PFSK-1 (cell line): ENCODE data around the gene HHATL. TPM values are rescaled to one million over a fixed set of nuclear protein-coding genes. Genes with fewer than 3 reads are reported as not detected.

Experiments used
- FOXP2 ChIP-seq: optimal IDR thresholded peaks from 2 replicates; pipeline ENCODE3; 2011; ENCODE audit warnings: borderline replicate concordance, control low read depth, inconsistent platforms; ENCODE audit not compliant: insufficient read depth; ENCODE audit errors: extremely low read length, extremely low read depth
- POLR2AphosphoS5 ChIP-seq: IDR thresholded peaks from 2 replicates; pipeline ENCODE4 v1.6.1; 2012; ENCODE audit warnings: low read depth, mild to moderate bottlenecking, control low read depth, low read length, moderate library complexity
- SIN3A ChIP-seq: IDR thresholded peaks from 2 replicates; pipeline ENCODE4 v1.6.1; 2012; ENCODE audit warnings: mild to moderate bottlenecking, low read length, moderate library complexity, borderline replicate concordance; ENCODE audit not compliant: insufficient read depth
- TAF1 ChIP-seq: IDR thresholded peaks from 2 replicates; pipeline ENCODE4 v1.6.1; 2012; ENCODE audit warnings: low read length, control low read depth, borderline replicate concordance; ENCODE audit not compliant: insufficient read depth
- polyA plus RNA-seq: library from polyadenylated mRNA; unstranded; fragments of >200 nt; gene quantifications from one replicate; pipeline ENCODE4 v1.2.1, GENCODE V29; 2012; ENCODE audit warnings: low read depth, missing spikeins; ENCODE audit not compliant: insufficient read length
- TF ChIP-seq, protein P1 (sequence below), 2 experiments: IDR thresholded peaks; 2 replicates each; pipeline versions ENCODE4 v1.6.1 to v1.8.0; 2011 to 2012; ENCODE audit warnings: low read depth in 2 of 2, low read length in 2 of 2, control low read depth in 1 of 2, inconsistent platforms in 1 of 2, mild to moderate bottlenecking in 1 of 2, moderate library complexity in 1 of 2; ENCODE audit not compliant: insufficient read depth in 1 of 2

The HHATL gene, protein sequence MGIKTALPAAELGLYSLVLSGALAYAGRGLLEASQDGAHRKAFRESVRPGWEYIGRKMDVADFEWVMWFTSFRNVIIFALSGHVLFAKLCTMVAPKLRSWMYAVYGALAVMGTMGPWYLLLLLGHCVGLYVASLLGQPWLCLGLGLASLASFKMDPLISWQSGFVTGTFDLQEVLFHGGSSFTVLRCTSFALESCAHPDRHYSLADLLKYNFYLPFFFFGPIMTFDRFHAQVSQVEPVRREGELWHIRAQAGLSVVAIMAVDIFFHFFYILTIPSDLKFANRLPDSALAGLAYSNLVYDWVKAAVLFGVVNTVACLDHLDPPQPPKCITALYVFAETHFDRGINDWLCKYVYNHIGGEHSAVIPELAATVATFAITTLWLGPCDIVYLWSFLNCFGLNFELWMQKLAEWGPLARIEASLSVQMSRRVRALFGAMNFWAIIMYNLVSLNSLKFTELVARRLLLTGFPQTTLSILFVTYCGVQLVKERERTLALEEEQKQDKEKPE
- not detected for polyA plus RNA-seq

- no peak for TF ChIP-seq FOXP2
- TF ChIP-seq TAF1: no peak
- no peak for TF ChIP-seq SIN3A
- TF ChIP-seq, protein P1, sequence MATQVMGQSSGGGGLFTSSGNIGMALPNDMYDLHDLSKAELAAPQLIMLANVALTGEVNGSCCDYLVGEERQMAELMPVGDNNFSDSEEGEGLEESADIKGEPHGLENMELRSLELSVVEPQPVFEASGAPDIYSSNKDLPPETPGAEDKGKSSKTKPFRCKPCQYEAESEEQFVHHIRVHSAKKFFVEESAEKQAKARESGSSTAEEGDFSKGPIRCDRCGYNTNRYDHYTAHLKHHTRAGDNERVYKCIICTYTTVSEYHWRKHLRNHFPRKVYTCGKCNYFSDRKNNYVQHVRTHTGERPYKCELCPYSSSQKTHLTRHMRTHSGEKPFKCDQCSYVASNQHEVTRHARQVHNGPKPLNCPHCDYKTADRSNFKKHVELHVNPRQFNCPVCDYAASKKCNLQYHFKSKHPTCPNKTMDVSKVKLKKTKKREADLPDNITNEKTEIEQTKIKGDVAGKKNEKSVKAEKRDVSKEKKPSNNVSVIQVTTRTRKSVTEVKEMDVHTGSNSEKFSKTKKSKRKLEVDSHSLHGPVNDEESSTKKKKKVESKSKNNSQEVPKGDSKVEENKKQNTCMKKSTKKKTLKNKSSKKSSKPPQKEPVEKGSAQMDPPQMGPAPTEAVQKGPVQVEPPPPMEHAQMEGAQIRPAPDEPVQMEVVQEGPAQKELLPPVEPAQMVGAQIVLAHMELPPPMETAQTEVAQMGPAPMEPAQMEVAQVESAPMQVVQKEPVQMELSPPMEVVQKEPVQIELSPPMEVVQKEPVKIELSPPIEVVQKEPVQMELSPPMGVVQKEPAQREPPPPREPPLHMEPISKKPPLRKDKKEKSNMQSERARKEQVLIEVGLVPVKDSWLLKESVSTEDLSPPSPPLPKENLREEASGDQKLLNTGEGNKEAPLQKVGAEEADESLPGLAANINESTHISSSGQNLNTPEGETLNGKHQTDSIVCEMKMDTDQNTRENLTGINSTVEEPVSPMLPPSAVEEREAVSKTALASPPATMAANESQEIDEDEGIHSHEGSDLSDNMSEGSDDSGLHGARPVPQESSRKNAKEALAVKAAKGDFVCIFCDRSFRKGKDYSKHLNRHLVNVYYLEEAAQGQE (IDR thresholded peaks at IDR 0.05; ENCODE audit: insufficient read depth in 1 of 2, low read depth in 2 of 2, low read length in 2 of 2): no peak
- no peak for TF ChIP-seq POLR2AphosphoS5
Observed at GRCh38 chr3:42702066-42702951, at the start of gene HHATL. Gene HHATL, minus strand, starts transcription at chr3:42702798. Its CDS starts 1,972 bp downstream, at chr3:42700826.

GRCh38 chr3:42751609-42752008 lies 49.0 kb upstream of the HHATL start:
- TF ChIP-seq TAF1 (no peak), FOXP2 (no peak), POLR2AphosphoS5 (no peak), SIN3A (no peak)
- TF ChIP-seq, protein P1 (IDR thresholded peaks at IDR 0.05; ENCODE audit: insufficient read depth in 1 of 2, low read depth in 2 of 2, low read length in 2 of 2): no peak

GRCh38 chr3:42750834-42751233 lies 48.2 kb upstream of the HHATL start:
- no peak for TF ChIP-seq TAF1
- no peak for TF ChIP-seq POLR2AphosphoS5

- TF ChIP-seq SIN3A (no peak), TAF1 (no peak), POLR2AphosphoS5 (no peak), FOXP2 (no peak)
- TF ChIP-seq, protein P1 (IDR thresholded peaks at IDR 0.05; ENCODE audit: insufficient read depth in 1 of 2, low read depth in 2 of 2, low read length in 2 of 2): no peak
Observed at GRCh38 chr3:42749753-42750231, 47.2 kb upstream of the HHATL start.

DNA sequence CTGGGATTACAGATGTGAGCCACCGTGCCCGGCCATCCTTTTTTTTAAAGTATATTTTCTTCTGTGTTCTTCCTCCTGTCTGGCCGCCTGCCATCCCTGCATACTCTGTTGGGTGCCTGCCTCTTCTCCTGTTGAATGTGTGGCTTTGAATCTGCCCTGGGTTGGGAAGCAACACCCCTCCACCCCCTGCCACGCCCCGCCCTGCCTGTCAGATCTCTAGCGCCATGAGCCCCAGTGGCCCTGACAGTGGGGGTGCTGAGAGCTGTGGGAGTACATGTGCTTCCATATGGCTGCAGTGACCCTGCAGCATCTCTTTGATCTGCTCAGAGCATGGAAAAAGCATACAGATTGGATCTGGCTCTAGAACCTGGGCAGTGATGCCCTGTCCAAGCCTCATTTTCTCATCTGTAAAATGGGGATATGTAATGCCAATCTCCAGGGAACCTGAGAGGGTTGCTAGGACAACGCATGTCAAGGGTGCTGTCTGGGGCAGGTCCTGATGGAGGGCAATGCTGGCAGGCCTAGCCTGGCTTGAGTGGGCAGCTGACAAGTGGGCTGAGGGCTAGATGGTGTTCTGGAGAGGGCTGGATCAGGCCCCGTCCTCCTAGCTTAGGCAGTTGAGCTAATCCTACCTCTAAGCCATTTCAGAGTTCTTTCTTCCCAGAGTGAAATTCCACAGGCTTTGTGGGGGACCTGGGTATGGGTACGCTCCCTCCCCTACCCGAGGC lies 46.6 kb upstream of the HHATL start:
- TF ChIP-seq SIN3A (no peak), POLR2AphosphoS5 (no peak), FOXP2 (no peak), TAF1 (no peak)
- TF ChIP-seq, protein P1 (IDR thresholded peaks at IDR 0.05; ENCODE audit: insufficient read depth in 1 of 2, low read depth in 2 of 2, low read length in 2 of 2): no peak
